Upper lobe of left lung (tissue), 6 donors: Measurements from ENCODE around the gene GTPBP1. TPM values are rescaled to one million over a fixed set of nuclear protein-coding genes. Genes with fewer than 3 reads are reported as not detected.
A peak's percentile ranks its signal among the peaks of the same experiment; 100 is the strongest.

Experiments
- ATAC-seq, 2 donors: fragments of 200-7000 bp; cut with Tn5 transposase; one replicate each; pipeline ENCODE4 v1.9.1; 2022; ENCODE audit warnings: mild to moderate bottlenecking in 2 of 2, moderate library complexity in 2 of 2; ENCODE audit not compliant: low FRiP score in 2 of 2
- DNase-seq, 2 donors: peaks; one replicate each; pipeline ENCODE4 v3.0.0-alpha.2; 2019 to 2020
- H3K27ac ChIP-seq, 4 donors: fragments of 200-600 bp; sonication (generic); one replicate each; pipeline ENCODE4 v1.5.1; 2016 to 2019
- H3K27me3 ChIP-seq, 4 donors: fragments of 200-600 bp; sonication (generic); one replicate each; pipeline ENCODE4 v1.5.1; 2017 to 2019
- H3K36me3 ChIP-seq, 4 donors: fragments of 200-600 bp; sonication (generic); one replicate each; pipeline ENCODE4 v1.5.1; 2016 to 2019
- H3K4me1 ChIP-seq, 4 donors: fragments of 200-600 bp; sonication (generic); one replicate each; pipeline ENCODE4 v1.5.1; 2018 to 2019
- H3K4me3 ChIP-seq, 4 donors: fragments of 200-600 bp; sonication (generic); one replicate each; pipeline ENCODE4 v1.5.1; 2017 to 2019; ENCODE audit warnings: mild to moderate bottlenecking in 2 of 4, moderate library complexity in 1 of 4
- H3K9me3 ChIP-seq, 4 donors: fragments of 200-600 bp; sonication (generic); one replicate each; pipeline ENCODE4 v1.5.1; 2018 to 2019
- EP300 ChIP-seq, 4 donors: sonication (generic); formaldehyde crosslinking; IDR thresholded peaks; one replicate each; pipeline ENCODE4 v1.5.1; 2017; ENCODE audit warnings: antibody characterized with exemption in 4 of 4, control low read depth in 2 of 4
- POLR2A ChIP-seq, 4 donors: fragments of 450-650 bp; IDR thresholded peaks; one replicate each; pipeline ENCODE4 v1.5.1; 2016 to 2017; ENCODE audit warnings: antibody characterized with exemption in 4 of 4, mild to moderate bottlenecking in 2 of 4
- POLR2AphosphoS5 ChIP-seq, 2 donors: sonication (generic); formaldehyde crosslinking; IDR thresholded peaks; one replicate each; pipeline ENCODE4 v1.5.1; 2017; ENCODE audit warnings: antibody characterized with exemption in 2 of 2
- WGBS, 2 donors: methylation state at CpG; one replicate each; pipeline ENCODE4 v1.1.5; 2017 to 2018; 5-methylcytosine and 5-hydroxymethylcytosine counted together
- total RNA-seq, 6 donors: library from RNA; depleted of rRNA in 4 of 6; stranded (reverse); fragments of >200 nt in 4 of 6; gene quantifications; one replicate each; pipeline versions ENCODE4 v1.1.0 to v1.2.1, GENCODE V29; 2016 to 2021
- TF ChIP-seq, protein P1 (sequence below), 6 experiments: fragments of 450-650 bp in 4 of 6; fragments of 200-600 bp in 2 of 6; sonication (generic) in 2 of 6; IDR thresholded peaks; one replicate each; pipeline ENCODE4 v1.5.1; 2016 to 2019; ENCODE audit warnings: antibody characterized with exemption in 6 of 6
- donor health status: DM: no; HTN: no; CAD: no; lungs with moderate emphysema.
- donor health status: DM: no; HTN: yes; CAD: no; lungs with severe emphysema.

GTPBP1 gene
- total RNA-seq, 6 donors from 2014 or later = 57.9 to 176 (median 73.6) TPM

DNA sequence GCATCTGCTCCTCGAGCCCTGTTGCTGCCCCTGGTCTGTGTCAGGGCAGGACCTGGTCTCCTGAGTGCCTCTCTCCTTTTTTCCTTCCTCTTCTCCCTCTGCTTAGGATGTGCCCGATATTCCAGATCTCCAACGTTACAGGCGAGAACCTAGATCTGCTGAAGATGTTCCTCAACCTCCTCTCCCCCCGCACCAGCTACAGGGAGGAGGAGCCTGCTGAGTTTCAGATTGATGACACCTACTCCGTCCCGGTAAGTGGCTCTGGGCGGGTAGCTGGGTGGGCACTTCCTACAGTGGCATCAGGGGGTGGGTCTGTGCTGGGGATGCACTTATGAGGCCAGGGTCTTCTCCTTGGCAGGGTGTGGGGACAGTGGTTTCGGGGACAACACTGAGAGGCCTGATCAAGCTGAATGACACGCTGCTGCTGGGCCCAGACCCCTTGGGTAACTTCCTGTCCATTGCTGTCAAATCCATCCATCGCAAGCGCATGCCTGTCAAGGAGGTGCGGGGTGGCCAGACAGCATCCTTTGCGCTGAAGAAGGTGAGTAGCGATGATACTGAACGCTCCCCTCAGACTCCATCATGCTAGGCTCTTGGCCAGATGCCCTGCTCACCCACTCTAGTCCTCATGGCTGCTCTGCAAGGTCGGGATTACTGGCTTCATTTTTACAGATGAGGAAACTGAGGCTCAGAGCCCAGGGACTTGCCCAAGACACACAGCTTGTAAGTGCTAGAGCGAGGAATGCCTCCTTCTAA, 20.3 kb downstream of the GTPBP1 start:
- WGBS, 2 donors = 94 to 96% methylated on average over 7 to 17 of the region's 18 CpGs
- Histone ChIP-seq H3K36me3 (peaks cover 50 to 100% (median 94%) of the 10 kb centered on the region in 4 donors), H3K4me1 (no peaks in the 10 kb centered on the region), H3K4me3 (no peak overlapping the region), H3K27ac (no peak overlapping the region), H3K9me3 (no peaks in the 10 kb centered on the region), H3K27me3 (no peaks in the 10 kb centered on the region)
- DNase-seq (no peak), ATAC-seq (no peak)
- TF ChIP-seq POLR2A (IDR thresholded peaks at IDR 0.05) = no peak
- no peak for TF ChIP-seq EP300 (IDR thresholded peaks at IDR 0.05)
- TF ChIP-seq POLR2AphosphoS5 (IDR thresholded peaks at IDR 0.05) = no peak
- TF ChIP-seq, protein P1, sequence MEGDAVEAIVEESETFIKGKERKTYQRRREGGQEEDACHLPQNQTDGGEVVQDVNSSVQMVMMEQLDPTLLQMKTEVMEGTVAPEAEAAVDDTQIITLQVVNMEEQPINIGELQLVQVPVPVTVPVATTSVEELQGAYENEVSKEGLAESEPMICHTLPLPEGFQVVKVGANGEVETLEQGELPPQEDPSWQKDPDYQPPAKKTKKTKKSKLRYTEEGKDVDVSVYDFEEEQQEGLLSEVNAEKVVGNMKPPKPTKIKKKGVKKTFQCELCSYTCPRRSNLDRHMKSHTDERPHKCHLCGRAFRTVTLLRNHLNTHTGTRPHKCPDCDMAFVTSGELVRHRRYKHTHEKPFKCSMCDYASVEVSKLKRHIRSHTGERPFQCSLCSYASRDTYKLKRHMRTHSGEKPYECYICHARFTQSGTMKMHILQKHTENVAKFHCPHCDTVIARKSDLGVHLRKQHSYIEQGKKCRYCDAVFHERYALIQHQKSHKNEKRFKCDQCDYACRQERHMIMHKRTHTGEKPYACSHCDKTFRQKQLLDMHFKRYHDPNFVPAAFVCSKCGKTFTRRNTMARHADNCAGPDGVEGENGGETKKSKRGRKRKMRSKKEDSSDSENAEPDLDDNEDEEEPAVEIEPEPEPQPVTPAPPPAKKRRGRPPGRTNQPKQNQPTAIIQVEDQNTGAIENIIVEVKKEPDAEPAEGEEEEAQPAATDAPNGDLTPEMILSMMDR (IDR thresholded peaks at IDR 0.05) = no peak

DNA sequence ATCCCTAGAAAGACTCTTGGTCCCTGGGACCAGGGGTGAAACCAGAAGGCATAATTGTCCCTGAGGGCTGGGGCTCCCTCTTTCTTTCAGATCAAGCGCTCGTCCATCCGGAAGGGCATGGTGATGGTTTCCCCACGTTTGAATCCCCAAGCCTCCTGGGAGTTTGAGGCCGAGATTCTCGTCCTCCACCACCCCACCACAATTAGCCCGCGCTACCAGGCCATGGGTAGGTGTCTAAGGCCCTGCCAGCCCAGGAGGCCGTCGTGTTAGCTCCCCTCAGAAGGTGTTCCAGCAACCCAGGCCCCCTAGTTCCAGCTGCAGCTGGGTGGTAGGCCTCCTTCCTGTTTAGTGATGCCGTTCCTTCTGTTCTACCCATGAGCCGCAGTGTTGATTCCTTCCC, 21.4 kb downstream of the GTPBP1 start:
- H3K27ac ChIP-seq = no peak overlapping the region
- H3K27me3 ChIP-seq = no peaks in the 10 kb centered on the region
- DNase-seq (no peak), ATAC-seq (no peak)
- peaks cover 50 to 100% (median 96%) of the 10 kb centered on the region in 4 donors for H3K36me3 ChIP-seq
- no peaks in the 10 kb centered on the region for H3K9me3 ChIP-seq
- H3K4me3 ChIP-seq = no peak overlapping the region
- 95% methylated on average over 11 to 12 of the region's 12 CpGs for WGBS, 2 donors
- H3K4me1 ChIP-seq = no peaks in the 10 kb centered on the region
- TF ChIP-seq, protein P1 (IDR thresholded peaks at IDR 0.05) = no peak
- TF ChIP-seq POLR2AphosphoS5 (IDR thresholded peaks at IDR 0.05) (no peak), POLR2A (IDR thresholded peaks at IDR 0.05) (no peak), EP300 (IDR thresholded peaks at IDR 0.05) (no peak)

DNA sequence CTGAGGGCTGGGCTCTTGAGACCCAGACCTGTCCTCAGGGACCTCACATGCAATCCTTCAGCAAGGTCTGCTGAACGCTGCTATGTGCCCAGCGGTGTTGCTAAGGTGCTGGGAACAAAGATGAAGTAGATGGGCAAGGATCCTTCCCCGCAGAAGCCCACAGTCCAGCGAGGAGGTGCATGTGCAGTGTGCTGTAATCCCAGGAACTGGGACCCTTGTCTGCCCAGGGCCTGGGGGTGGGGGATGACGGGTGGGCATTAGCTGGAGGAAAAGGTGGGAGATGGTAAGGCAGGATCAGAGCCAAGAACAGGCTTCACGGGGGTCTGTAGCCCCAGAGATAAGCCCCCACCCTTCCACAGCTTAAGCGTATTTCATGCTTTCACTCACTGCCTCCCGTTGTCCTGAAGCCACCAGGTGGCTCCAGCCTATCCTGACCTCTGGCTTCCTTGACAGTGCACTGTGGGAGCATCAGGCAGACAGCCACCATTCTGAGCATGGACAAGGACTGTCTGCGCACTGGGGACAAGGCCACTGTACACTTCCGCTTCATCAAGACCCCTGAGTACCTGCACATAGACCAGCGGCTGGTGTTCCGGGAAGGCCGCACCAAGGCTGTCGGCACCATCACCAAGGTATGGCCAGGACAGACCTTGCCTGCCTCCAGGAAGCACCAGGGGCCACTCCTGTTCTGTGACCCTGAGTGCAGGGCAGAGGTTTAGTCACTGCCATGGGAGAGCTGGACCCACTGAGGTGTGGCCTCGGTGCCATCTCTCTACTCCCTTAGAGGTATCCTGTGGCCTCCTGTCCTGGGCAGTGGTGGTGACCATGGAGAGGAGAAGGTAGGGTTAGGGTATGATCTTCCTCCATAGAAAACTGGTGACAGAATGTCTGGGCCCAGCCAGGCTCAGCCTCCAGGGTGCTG, 22.0 kb downstream of the GTPBP1 start:
- WGBS, 2 donors = 94 to 98% methylated on average over 14 to 15 of the region's 15 CpGs
- no peaks in the 10 kb centered on the region for H3K27me3 ChIP-seq
- H3K4me1 ChIP-seq = peaks cover 0 to 6% (median under 1%) of the 10 kb centered on the region in 4 donors
- H3K4me3 ChIP-seq = no peak overlapping the region
- ATAC-seq (no peak), DNase-seq (no peak)
- H3K36me3 ChIP-seq = peaks cover 50 to 100% (median 94%) of the 10 kb centered on the region in 4 donors
- no peaks in the 10 kb centered on the region for H3K9me3 ChIP-seq
- H3K27ac ChIP-seq = no peak overlapping the region
- no peak for TF ChIP-seq POLR2A (IDR thresholded peaks at IDR 0.05)
- TF ChIP-seq POLR2AphosphoS5 (IDR thresholded peaks at IDR 0.05) = no peak
- TF ChIP-seq EP300 (IDR thresholded peaks at IDR 0.05) = no peak
- TF ChIP-seq, protein P1 (IDR thresholded peaks at IDR 0.05) = no peak

DNA sequence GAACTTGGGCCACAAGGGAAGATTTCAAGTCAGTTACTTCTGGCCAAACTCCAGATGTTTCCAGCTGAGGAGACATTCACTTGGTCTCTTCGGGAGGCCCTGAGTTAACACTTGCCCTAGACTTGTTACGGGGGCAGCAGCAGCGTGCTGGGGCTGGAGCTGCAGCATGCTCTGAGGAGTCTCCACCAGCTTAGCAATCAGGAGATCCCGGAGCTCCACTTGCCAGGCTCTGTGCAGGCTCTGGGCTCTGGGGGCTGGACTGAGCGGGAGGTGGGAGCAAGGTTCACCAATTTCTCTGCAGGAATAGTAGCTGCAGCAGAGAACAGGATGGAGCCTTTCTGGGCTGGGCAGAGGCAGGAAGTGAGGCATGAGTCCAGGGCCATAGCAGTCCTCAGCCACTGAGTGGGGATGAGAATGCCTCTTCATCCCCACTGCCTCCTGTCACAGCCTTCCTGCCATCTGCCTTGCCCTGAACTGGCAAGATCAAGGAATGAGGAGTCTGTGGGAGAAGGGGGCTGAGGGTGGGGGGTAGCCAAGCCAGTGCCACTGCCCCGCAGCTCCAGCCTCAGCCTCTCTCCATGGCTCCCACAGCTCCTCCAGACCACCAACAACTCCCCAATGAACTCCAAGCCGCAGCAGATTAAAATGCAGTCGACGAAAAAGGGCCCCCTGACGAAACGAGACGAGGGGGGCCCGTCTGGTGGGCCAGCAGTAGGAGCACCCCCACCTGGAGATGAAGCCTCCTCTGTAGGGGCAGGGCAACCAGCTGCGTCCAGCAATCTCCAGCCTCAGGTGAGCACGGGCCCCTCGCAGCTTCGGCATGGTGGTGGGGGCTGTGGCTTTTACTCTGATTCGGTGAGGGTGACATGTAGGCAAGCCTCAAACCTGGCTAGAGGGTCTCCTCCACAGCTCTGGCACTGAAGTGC, 23.4 kb downstream of the GTPBP1 start:
- Histone ChIP-seq H3K27ac (no peak overlapping the region), H3K4me3 (no peak overlapping the region), H3K27me3 (no peaks in the 10 kb centered on the region), H3K4me1 (peaks cover 7 to 19% (median 13%) of the 10 kb centered on the region in 4 donors), H3K9me3 (no peaks in the 10 kb centered on the region), H3K36me3 (peaks cover 47 to 100% (median 84%) of the 10 kb centered on the region in 4 donors)
- ATAC-seq (no peak), DNase-seq (peak in 1 of 2 donors; percentile 65)
- 93 to 96% methylated on average over 14 to 18 of the region's 18 CpGs for WGBS, 2 donors
- no peak for TF ChIP-seq POLR2AphosphoS5 (IDR thresholded peaks at IDR 0.05)
- TF ChIP-seq, protein P1 (IDR thresholded peaks at IDR 0.05) = no peak
- TF ChIP-seq POLR2A (IDR thresholded peaks at IDR 0.05) = no peak
- no peak for TF ChIP-seq EP300 (IDR thresholded peaks at IDR 0.05)
